GM12864 (cell line): ENCODE measurements around the gene UBE2V1.
"Not testable (repeated sequence)": the region's sequence is repeated elsewhere in the genome, so short reads cannot be mapped to it uniquely, and the experiment has no call there.

Source experiments
- DNase-seq: peaks from one replicate; pipeline ENCODE4 v3.0.0-alpha.2; 2011; ENCODE audit warnings: low read depth
- H3K4me3 ChIP-seq: 2 replicates; pipeline ENCODE4 v1.5.1; 2011; ENCODE audit warnings: mild to moderate bottlenecking, low read depth, low read length, control low read depth
- TF ChIP-seq, protein P1 (sequence below): IDR thresholded peaks from 2 replicates; pipeline ENCODE4 v1.5.1; 2011; ENCODE audit warnings: low read depth, mild to moderate bottlenecking, moderate library complexity, low read length, control low read depth, inconsistent platforms; ENCODE audit errors: missing control alignments

Gene UBE2V1

DNA sequence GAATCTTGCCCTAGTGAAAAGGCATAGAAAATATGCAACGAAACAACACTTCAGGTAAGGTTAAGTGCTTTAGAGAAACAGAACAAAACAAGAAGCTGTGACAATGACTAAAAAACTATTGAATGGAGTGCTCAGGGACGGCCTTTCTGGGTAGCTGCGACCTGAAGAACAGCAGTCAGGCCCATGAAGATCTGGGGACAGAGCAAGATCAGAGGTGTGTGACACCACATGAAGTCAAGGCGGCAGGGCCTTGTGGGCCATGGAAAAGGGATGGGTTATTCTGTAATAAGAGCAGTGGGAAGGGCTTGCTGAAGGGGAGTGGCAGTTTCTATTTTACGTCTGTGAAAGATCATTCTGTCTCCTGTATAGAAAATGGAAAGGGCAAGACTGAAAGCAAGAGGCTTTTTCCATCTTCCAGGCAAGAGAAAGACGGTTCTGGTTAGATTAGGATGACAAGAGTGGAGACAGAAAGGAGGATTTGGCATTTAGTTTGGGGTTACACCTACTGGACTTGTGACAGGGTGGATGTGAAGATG is 5.1 kb downstream of the UBE2V1 start:
- DNase-seq, result no peak
- TF ChIP-seq, protein P1, sequence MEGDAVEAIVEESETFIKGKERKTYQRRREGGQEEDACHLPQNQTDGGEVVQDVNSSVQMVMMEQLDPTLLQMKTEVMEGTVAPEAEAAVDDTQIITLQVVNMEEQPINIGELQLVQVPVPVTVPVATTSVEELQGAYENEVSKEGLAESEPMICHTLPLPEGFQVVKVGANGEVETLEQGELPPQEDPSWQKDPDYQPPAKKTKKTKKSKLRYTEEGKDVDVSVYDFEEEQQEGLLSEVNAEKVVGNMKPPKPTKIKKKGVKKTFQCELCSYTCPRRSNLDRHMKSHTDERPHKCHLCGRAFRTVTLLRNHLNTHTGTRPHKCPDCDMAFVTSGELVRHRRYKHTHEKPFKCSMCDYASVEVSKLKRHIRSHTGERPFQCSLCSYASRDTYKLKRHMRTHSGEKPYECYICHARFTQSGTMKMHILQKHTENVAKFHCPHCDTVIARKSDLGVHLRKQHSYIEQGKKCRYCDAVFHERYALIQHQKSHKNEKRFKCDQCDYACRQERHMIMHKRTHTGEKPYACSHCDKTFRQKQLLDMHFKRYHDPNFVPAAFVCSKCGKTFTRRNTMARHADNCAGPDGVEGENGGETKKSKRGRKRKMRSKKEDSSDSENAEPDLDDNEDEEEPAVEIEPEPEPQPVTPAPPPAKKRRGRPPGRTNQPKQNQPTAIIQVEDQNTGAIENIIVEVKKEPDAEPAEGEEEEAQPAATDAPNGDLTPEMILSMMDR, result no peak
- no peak overlapping the region for H3K4me3 ChIP-seq

DNA sequence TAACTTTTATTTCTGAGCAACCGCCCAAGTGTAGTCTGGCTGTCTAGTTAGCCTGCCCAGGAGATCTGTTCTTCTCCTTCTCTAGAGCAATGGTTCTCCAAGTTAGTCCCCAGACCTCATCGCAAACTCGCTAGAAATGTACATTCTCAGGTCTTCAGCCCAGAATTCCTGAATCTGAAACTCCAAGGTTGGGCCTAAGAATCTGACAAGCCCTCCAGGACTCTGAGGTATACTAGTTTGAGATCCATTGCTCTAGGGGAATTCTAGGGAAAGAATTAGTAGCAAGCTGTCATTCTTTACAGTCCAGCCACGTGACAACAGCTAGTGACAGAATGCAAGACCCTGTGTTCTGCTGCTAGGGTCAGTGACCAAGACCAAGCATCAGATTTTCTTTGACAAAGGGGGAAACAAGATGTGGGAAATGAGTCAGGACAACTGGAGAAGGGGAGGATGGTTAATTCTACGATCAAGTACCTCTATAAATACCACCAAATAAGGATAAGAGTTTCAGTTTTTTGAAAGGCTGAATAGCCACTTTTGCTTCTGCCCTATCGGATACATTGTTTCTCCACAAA is 5.8 kb downstream of the UBE2V1 start:
- TF ChIP-seq, protein P1, result no peak
- no peak for DNase-seq
- no peak overlapping the region for H3K4me3 ChIP-seq

DNA sequence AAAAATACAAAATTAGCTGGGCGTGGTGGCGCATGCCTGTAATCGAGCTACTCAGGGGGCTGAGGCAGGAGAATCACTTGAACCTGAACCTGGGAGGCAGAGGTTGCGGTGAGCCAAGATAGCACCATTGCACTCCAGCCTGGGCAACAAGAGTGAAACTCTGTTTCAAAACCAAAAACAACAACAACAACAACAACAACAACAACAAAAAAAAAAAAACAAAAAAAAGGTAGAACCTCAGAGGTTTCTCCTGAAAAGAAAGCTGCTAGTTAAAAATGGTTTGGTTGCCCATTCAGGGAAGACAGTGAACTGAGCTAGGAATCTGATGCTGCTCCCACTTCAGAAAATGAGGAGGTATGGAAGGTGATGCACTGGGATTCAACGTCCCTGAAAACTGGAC is 6.3 kb downstream of the UBE2V1 start:
- DNase-seq, H3K4me3 ChIP-seq: not testable (repeated sequence)

DNA sequence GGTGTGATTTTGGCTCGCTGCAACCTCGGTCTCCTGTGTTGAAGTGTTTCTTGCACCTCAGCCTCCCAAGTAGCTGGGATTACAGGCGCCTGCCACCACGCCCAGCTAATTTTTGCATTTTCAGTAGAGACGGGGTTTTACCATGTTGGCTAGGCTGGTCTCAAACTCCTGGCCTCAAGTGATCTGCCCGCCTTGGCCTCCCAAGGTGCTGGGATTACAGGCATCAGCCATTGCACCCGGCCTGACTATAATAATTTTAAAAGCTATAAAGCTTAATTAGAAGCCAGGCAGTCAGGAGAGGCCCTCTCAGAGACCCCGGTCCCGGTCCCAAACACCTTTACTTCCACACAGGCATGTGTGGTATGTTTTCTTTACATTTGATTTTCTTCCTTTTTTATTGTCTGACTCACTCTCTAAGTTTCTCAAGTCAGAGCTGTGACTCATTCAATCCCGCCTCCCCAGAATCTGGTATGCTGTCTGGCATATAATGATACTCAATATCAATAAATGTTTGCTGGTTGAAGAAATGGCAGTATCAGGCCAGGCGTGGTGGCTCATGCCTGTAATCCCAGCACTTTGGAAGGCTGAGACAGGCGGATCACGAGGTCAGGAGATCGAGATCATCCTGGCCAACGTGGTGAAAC is 9.4 kb downstream of the UBE2V1 start:
- not testable (repeated sequence) for DNase-seq, H3K4me3 ChIP-seq

DNA sequence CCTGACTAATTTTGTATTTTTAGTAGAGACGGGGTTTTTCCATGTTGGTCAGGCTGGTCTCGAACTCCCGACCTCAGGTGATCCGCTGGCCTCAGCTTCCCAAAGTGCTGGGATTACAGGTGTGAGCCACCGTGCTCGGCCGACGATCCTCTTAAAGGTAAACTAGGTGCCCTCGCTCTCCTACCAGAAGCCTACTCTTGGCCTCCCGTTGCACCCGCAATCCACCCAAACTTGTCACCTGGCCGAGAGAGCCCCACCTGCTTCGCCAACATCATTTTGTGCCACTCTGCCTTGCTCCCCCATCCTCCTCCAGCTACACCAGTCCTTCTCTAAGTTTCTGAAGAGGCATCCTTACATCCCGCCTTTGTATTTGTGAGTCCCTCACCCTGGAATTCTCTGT is 10.4 kb downstream of the UBE2V1 start:
- H3K4me3 ChIP-seq, DNase-seq: not testable (repeated sequence)

DNA sequence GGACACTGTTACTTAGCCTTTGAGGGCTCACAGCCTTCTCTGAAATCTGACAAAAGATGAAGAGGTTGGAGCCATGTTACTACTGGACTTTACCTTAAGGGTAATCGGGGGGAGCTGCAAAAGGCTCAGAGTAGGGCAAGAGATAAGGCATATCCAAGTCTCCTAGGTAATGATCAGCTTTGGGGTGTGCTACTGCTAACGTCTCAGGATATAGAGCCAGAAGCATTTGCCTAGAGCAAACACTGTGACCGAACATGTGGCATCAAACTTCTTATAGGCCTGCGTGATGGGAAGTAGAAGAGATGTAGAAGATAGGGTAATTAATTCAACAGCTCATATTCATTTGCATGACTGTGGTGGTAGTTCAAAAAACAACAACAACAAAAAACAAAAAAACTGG is 11.1 kb downstream of the UBE2V1 start:
- H3K4me3 ChIP-seq, result no peak overlapping the region
- no peak for DNase-seq
- TF ChIP-seq, protein P1, result no peak

DNA sequence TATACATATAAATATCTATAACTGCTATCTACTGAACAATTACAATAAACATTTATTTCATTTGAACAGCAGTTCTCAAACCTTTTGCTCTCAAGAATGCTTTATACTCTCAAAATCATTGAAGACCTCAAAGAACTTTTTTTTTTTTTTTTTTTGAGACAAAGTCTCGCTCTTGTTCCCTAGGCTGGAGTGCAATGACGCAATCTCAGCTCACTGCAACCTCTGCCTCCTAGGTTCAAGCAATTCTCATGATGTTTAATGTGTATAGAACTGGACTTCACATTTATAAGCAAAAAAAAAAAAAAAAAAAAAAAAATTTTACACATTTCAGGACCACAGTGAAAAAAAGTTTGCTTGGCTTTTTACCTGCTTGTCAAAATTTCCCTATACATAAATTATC is 11.7 kb downstream of the UBE2V1 start:
- no peak for DNase-seq
- TF ChIP-seq, protein P1, result no peak
- no peak overlapping the region for H3K4me3 ChIP-seq

DNA sequence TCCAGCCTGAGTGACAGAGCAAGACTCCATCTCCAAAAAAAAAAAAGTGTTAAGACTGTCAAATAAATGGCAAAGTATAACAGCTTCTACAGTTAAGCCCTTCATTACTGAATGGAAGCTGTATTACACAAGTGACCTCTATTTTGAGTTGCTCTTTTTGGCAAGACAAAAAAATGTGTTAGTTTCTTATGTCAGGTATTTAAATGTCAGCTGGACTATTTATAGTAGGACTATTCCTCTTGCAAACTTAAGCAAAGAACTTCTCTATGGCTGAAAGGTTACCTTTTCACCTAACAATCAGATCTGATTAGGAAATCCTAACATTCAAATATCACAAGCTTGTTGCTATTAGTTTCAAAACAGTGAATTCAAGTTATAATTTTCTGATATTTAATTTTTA is 12.4 kb downstream of the UBE2V1 start:
- DNase-seq, result no peak
- H3K4me3 ChIP-seq, result no peak overlapping the region
- TF ChIP-seq, protein P1, result no peak
